Peyer's patch (tissue), 4 donors: Measurements from ENCODE around the gene CTSH.
"Not testable (repeated sequence)": the region's sequence is repeated elsewhere in the genome, so short reads cannot be mapped to it uniquely, and the experiment has no call there.

ENCODE experiments used
- CTCF ChIP-seq, 6 experiments: fragments of 450-650 bp in 4 of 6; fragments of 200-600 bp in 2 of 6; sonication (generic) in 1 of 6; IDR thresholded peaks; one replicate each; pipeline ENCODE4 v1.5.1; 2017 to 2019; ENCODE audit warnings: antibody characterized with exemption in 6 of 6, mild to moderate bottlenecking in 3 of 6, moderate library complexity in 1 of 6
- POLR2A ChIP-seq, 2 donors: fragments of 450-650 bp; IDR thresholded peaks; one replicate each; pipeline ENCODE4 v1.5.1; 2017; ENCODE audit warnings: antibody characterized with exemption in 2 of 2, mild to moderate bottlenecking in 2 of 2, moderate library complexity in 2 of 2

- not testable (repeated sequence) for TF ChIP-seq POLR2A, CTCF (IDR thresholded peaks at IDR 0.05)
Observed at GRCh38 chr15:78876954-78877353, 67.9 kb downstream of the CTSH start.
